ENCODE results near the gene SORBS1. TPM values are rescaled to one million over a fixed set of nuclear protein-coding genes. Genes with fewer than 3 reads are reported as not detected.

SORBS1 gene
- total and polyA plus RNA-seq, 2 donors (not counting 1 experiment from before 2014, with no cell fraction given) = 0.21 to 1.5 TPM

DNA sequence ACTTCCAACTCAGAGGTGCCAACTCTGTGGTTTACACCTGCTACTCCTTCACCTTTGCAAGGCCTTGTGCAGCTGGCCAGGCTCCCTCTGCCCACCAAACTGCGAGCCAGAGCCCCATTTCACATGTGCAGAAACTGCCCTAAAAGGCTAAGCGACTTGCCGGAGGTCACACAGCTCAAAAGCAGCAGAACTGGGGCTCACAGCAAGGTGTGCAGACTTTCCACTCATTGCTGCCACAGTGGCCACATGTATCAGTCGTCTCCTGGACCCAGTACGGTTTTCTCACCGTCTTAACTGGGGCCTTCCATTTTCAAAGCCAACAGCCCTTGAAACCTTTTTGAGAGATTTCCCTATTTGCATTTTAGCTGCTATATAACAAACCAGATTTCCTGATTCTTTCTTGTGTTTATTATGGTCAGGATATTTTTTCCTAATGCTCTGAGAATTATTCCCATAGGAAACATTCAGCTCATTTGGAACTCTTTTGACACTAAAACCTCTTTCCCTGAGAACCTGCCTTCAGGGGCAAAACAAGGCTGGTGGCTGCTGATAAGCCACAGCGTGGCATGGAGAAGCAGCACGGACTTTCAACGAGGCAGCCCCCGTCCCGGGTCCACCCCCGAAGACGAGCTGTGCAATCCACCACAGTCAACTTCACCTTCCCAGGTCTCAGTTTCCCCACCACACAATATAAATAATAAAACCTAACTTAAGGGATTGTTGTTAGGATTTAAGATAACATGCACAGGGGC lies 29.9 kb downstream of the SORBS1 start:
- Histone ChIP-seq H3K36me3 (replicated peaks in 1 of 2; ENCODE audit: control extremely low read depth in 1 of 2, control insufficient read depth in 1 of 2, extremely low read depth in 1 of 2, insufficient read depth in 2 of 2, low read length in 1 of 2) (no peaks in the 10 kb centered on the region), H3K27me3 (replicated peaks in 1 of 4; ENCODE audit: control extremely low read depth in 1 of 4, control insufficient read depth in 3 of 4, insufficient read depth in 4 of 4, low read length in 3 of 4) (peaks cover 0 to 4% (median 1%) of the 10 kb centered on the region in 4 experiments), H3K4me1 (ENCODE audit: control insufficient read depth in 2 of 2, insufficient read depth in 2 of 2, low read length in 2 of 2) (no peaks in the 10 kb centered on the region), H3K9ac (ENCODE audit: low read length) (no peak overlapping the region), H3K27ac (ENCODE audit: low read length in 2 of 2) (no peak overlapping the region), H4K20me1 (ENCODE audit: control insufficient read depth, insufficient read depth, low read length, poor library complexity, severe bottlenecking) (no peaks in the 10 kb centered on the region), H2AFZ (ENCODE audit: insufficient read depth, low read depth, low read length, poor library complexity, severe bottlenecking) (no peak overlapping the region), H3K79me2 (ENCODE audit: control insufficient read depth, insufficient read depth, low read length) (no peaks in the 10 kb centered on the region), H3K4me3 (ENCODE audit: control extremely low read depth in 1 of 5, extremely low read depth in 1 of 5, insufficient read depth in 1 of 5, low read depth in 2 of 5, low read length in 4 of 5) (no peak overlapping the region), H3K4me2 (replicated peaks; ENCODE audit: low read depth, low read length, poor library complexity, severe bottlenecking) (no peak overlapping the region), H3K9me3 (ENCODE audit: control extremely low read depth in 1 of 3, control insufficient read depth in 2 of 3, insufficient read depth in 1 of 3, low read length in 2 of 3) (no peaks in the 10 kb centered on the region)
- Mint-ChIP-seq H3K27ac (no peak overlapping the region), H3K9me3 (ENCODE audit: insufficient read depth) (no peaks in the 10 kb centered on the region), H3K4me3 (no peak overlapping the region), H3K4me1 (no peaks in the 10 kb centered on the region), H3K27me3 (peaks cover 11% of the 10 kb centered on the region)
- ChIA-PET CTCF (no interaction called here), POLR2A (no interaction called here)
- TF ChIP-seq, protein P1, sequence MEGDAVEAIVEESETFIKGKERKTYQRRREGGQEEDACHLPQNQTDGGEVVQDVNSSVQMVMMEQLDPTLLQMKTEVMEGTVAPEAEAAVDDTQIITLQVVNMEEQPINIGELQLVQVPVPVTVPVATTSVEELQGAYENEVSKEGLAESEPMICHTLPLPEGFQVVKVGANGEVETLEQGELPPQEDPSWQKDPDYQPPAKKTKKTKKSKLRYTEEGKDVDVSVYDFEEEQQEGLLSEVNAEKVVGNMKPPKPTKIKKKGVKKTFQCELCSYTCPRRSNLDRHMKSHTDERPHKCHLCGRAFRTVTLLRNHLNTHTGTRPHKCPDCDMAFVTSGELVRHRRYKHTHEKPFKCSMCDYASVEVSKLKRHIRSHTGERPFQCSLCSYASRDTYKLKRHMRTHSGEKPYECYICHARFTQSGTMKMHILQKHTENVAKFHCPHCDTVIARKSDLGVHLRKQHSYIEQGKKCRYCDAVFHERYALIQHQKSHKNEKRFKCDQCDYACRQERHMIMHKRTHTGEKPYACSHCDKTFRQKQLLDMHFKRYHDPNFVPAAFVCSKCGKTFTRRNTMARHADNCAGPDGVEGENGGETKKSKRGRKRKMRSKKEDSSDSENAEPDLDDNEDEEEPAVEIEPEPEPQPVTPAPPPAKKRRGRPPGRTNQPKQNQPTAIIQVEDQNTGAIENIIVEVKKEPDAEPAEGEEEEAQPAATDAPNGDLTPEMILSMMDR (IDR thresholded peaks at IDR 0.05) = no peak
- TF ChIP-seq EZH2 (IDR thresholded peaks at IDR 0.05; ENCODE audit: borderline replicate concordance, insufficient read depth, low read depth, low read length, poor library complexity, severe bottlenecking) = no peak
- intact Hi-C loops (cut with micrococcal nuclease) = no loop called here
- DNase-seq (no peak), ATAC-seq (ENCODE audit: low read depth) (no peak)
- 46% methylated on average over 11 of the region's 13 CpGs for WGBS (ENCODE audit: insufficient coverage)

DNA sequence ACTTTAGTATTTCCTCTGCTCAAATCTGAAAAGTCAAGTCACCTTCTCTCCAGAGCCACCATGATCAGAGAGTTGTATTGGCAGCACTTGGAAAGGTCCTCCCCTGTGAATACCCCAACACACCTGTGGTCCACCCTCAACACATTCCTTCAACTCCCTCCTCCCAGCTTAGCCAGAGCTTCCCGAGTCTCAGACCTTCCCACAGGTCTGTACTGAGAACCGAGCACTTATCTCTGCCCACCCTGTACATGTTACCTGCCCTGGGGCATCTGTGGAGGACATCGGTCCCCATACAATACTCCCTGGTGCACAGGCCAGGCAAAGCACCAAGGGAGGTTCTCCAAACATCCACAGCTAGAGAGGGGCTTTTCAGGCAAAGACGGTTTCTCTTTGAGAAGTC lies 30.6 kb downstream of the SORBS1 start:
- peaks cover 0 to 4% (median 1%) of the 10 kb centered on the region in 4 experiments for H3K27me3 ChIP-seq (replicated peaks in 1 of 4; ENCODE audit: control extremely low read depth in 1 of 4, control insufficient read depth in 3 of 4, insufficient read depth in 4 of 4, low read length in 3 of 4)
- H3K4me2 ChIP-seq (replicated peaks; ENCODE audit: low read depth, low read length, poor library complexity, severe bottlenecking) = no peak overlapping the region
- H3K27me3 Mint-ChIP-seq = peaks cover 15% of the 10 kb centered on the region
- H4K20me1 ChIP-seq (ENCODE audit: control insufficient read depth, insufficient read depth, low read length, poor library complexity, severe bottlenecking) = no peaks in the 10 kb centered on the region
- H3K4me1 Mint-ChIP-seq = no peaks in the 10 kb centered on the region
- intact Hi-C loops (cut with micrococcal nuclease) = no loop called here
- H3K4me3 Mint-ChIP-seq = no peak overlapping the region
- no peak overlapping the region for H3K27ac Mint-ChIP-seq
- WGBS (ENCODE audit: insufficient coverage) = 85% methylated on average over 4 of the region's 4 CpGs
- no peaks in the 10 kb centered on the region for H3K79me2 ChIP-seq (ENCODE audit: control insufficient read depth, insufficient read depth, low read length)
- TF ChIP-seq, protein P1 (IDR thresholded peaks at IDR 0.05) = no peak
- TF ChIP-seq EZH2 (IDR thresholded peaks at IDR 0.05; ENCODE audit: borderline replicate concordance, insufficient read depth, low read depth, low read length, poor library complexity, severe bottlenecking) = no peak
- DNase-seq (no peak), ATAC-seq (ENCODE audit: low read depth) (no peak)
- no peaks in the 10 kb centered on the region for H3K4me1 ChIP-seq (ENCODE audit: control insufficient read depth in 2 of 2, insufficient read depth in 2 of 2, low read length in 2 of 2)
- ChIA-PET CTCF (no interaction called here), POLR2A (interaction anchor here (0.6 kb wide), 1 partner anchor 349 kb away, joined by 10 read pairs; no protein-coding TSS in a partner anchor)
- no peaks in the 10 kb centered on the region for H3K9me3 Mint-ChIP-seq (ENCODE audit: insufficient read depth)
- H2AFZ ChIP-seq (ENCODE audit: insufficient read depth, low read depth, low read length, poor library complexity, severe bottlenecking) = no peak overlapping the region
- no peak overlapping the region for H3K4me3 ChIP-seq (ENCODE audit: control extremely low read depth in 1 of 5, extremely low read depth in 1 of 5, insufficient read depth in 1 of 5, low read depth in 2 of 5, low read length in 4 of 5)
- H3K9ac ChIP-seq (ENCODE audit: low read length) = no peak overlapping the region
- no peaks in the 10 kb centered on the region for H3K36me3 ChIP-seq (replicated peaks in 1 of 2; ENCODE audit: control extremely low read depth in 1 of 2, control insufficient read depth in 1 of 2, extremely low read depth in 1 of 2, insufficient read depth in 2 of 2, low read length in 1 of 2)
- H3K9me3 ChIP-seq (ENCODE audit: control extremely low read depth in 1 of 3, control insufficient read depth in 2 of 3, insufficient read depth in 1 of 3, low read length in 2 of 3) = no peaks in the 10 kb centered on the region
- H3K27ac ChIP-seq (ENCODE audit: low read length in 2 of 2) = no peak overlapping the region
